Colonic mucosa (tissue), 4 donors: ENCODE data around the gene CDK5R2. TPM values are rescaled to one million over a fixed set of nuclear protein-coding genes. Genes with fewer than 3 reads are reported as not detected.

Source experiments
- DNase-seq: peaks from one replicate; pipeline ENCODE4 v3.0.0-alpha.2; 2020
- H3K27ac ChIP-seq: fragments of 200-600 bp; one replicate; pipeline ENCODE4 v1.8.0; 2021
- H3K27me3 ChIP-seq: fragments of 200-600 bp; one replicate; pipeline ENCODE4 v1.8.0; 2021
- H3K36me3 ChIP-seq: fragments of 200-600 bp; one replicate; pipeline ENCODE4 v1.8.0; 2021
- H3K4me1 ChIP-seq: fragments of 200-600 bp; one replicate; pipeline ENCODE4 v1.8.0; 2021; ENCODE audit warnings: mild to moderate bottlenecking
- H3K4me3 ChIP-seq: fragments of 200-600 bp; one replicate; pipeline ENCODE4 v1.8.0; 2021
- H3K9ac ChIP-seq, 2 donors: one replicate each; pipeline ENCODE4 v1.7.0; 2013; ENCODE audit warnings: control low read depth in 2 of 2, low read depth in 2 of 2, low read length in 2 of 2
- H3K9me3 ChIP-seq: fragments of 200-600 bp; one replicate; pipeline ENCODE4 v1.8.0; 2021
- intact Hi-C: fragments of 100-400 bp; cut with DNase I; formaldehyde crosslinking; loops from one replicate; pipeline ENCODE4 v1.14.1; 2022
- total RNA-seq, 2 donors: library from RNA; stranded (reverse); fragmentation: NEBNext Ultra II Directional in 1 of 2; extraction: Animal tissue kit (Norgen Biotek cat#: 25700) in 1 of 2; gene quantifications; one replicate each; pipeline ENCODE4 v1.2.1, GENCODE V29; 2021
- TF ChIP-seq, protein P1 (sequence below): fragments of 200-600 bp; IDR thresholded peaks from one replicate; pipeline ENCODE4 v1.8.0; 2022; ENCODE audit warnings: antibody characterized with exemption, mild to moderate bottlenecking
- donor health status: healthy.
- donor health status: DM: no; HTN: no; CAD: no.
- donor health status: DM: no; HTN: no; CAD: no.

CDK5R2 gene
- total RNA-seq, 2 donors from 2014 or later = 0.30 to 0.56 TPM

GRCh38 chr2:218962859-218963492 lies 3.5 kb downstream of the CDK5R2 start:
- no peak overlapping the region for H3K27ac ChIP-seq
- intact Hi-C loops = no loop called here
- H3K36me3 ChIP-seq = no peaks in the 10 kb centered on the region
- DNase-seq = peak; percentile 68
- H3K9ac ChIP-seq = no peak overlapping the region
- H3K9me3 ChIP-seq = no peaks in the 10 kb centered on the region
- no peaks in the 10 kb centered on the region for H3K4me1 ChIP-seq
- H3K4me3 ChIP-seq = no peak overlapping the region
- H3K27me3 ChIP-seq = peaks cover 64% of the 10 kb centered on the region
- TF ChIP-seq, protein P1, sequence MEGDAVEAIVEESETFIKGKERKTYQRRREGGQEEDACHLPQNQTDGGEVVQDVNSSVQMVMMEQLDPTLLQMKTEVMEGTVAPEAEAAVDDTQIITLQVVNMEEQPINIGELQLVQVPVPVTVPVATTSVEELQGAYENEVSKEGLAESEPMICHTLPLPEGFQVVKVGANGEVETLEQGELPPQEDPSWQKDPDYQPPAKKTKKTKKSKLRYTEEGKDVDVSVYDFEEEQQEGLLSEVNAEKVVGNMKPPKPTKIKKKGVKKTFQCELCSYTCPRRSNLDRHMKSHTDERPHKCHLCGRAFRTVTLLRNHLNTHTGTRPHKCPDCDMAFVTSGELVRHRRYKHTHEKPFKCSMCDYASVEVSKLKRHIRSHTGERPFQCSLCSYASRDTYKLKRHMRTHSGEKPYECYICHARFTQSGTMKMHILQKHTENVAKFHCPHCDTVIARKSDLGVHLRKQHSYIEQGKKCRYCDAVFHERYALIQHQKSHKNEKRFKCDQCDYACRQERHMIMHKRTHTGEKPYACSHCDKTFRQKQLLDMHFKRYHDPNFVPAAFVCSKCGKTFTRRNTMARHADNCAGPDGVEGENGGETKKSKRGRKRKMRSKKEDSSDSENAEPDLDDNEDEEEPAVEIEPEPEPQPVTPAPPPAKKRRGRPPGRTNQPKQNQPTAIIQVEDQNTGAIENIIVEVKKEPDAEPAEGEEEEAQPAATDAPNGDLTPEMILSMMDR = no peak

- H3K4me3 ChIP-seq = no peak overlapping the region
- DNase-seq = no peak
- no peak overlapping the region for H3K27ac ChIP-seq
- intact Hi-C loops = no loop called here
- H3K4me1 ChIP-seq = no peaks in the 10 kb centered on the region
- peaks cover 59% of the 10 kb centered on the region for H3K27me3 ChIP-seq
- no peaks in the 10 kb centered on the region for H3K9me3 ChIP-seq
- no peaks in the 10 kb centered on the region for H3K36me3 ChIP-seq
- H3K9ac ChIP-seq = no peak overlapping the region
- TF ChIP-seq, protein P1 = no peak
These were observed 4.1 kb downstream of the CDK5R2 start for GRCh38 chr2:218963601-218964000.

DNA sequence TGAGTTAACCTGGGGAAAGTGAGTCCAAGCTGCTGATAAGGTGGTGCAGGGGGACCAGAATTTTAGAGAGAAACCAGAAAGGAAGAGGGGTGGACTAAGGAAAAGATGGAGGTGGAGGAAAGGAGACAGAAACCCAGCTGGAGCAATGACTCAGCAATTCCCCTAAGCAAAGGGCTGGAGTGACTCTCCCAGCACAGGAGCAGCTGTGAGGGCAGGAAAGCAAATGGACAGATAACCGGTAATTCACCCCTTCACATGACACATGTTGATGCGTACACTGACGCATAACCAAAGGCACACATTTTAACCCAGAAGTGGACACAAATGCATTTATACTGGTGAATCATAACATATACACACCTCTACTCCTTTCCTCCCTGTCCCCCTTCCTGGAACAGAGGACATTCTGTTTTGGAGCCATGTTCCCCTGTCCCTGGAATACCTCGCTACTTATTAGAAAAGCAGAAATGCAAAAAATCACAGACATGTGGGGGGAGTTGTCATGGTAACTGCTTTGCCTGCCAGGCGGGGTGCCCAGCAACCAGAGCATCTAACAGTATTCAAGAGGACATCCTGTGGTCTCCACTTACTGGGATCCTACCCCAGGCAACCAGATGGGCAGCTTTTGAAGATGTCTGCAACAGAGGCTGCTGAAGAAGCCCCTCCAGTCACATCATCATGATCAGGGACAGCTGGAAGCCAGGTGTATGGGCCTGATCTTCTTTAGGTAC lies 4.7 kb downstream of the CDK5R2 start:
- H3K9ac ChIP-seq = no peak overlapping the region
- no peak overlapping the region for H3K27ac ChIP-seq
- no peaks in the 10 kb centered on the region for H3K36me3 ChIP-seq
- H3K4me3 ChIP-seq = no peak overlapping the region
- TF ChIP-seq, protein P1 = no peak
- no peaks in the 10 kb centered on the region for H3K9me3 ChIP-seq
- intact Hi-C loops = no loop called here
- H3K27me3 ChIP-seq = peaks cover 56% of the 10 kb centered on the region
- H3K4me1 ChIP-seq = no peaks in the 10 kb centered on the region
- DNase-seq = no peak

DNA sequence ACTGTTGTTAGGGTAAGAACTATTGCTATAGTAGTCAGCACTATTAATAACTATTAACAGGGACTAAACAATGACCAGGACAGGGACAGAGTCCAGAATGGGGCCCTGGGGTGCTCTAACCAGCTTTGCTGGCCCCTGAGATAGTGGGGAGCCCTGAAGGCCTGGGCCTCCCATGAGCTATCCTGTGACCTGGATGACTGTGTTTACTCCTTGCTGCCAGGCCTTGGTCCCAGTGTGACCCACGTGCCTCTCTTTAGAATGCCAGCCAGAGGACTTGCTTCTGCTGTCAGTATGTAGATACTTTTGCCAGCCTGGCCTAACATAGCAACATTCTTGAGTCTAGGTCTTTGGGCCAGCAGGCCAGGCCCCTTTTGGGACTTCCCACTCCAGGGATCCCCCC lies 11.4 kb downstream of the CDK5R2 start:
- H3K27ac ChIP-seq = no peak overlapping the region

DNA sequence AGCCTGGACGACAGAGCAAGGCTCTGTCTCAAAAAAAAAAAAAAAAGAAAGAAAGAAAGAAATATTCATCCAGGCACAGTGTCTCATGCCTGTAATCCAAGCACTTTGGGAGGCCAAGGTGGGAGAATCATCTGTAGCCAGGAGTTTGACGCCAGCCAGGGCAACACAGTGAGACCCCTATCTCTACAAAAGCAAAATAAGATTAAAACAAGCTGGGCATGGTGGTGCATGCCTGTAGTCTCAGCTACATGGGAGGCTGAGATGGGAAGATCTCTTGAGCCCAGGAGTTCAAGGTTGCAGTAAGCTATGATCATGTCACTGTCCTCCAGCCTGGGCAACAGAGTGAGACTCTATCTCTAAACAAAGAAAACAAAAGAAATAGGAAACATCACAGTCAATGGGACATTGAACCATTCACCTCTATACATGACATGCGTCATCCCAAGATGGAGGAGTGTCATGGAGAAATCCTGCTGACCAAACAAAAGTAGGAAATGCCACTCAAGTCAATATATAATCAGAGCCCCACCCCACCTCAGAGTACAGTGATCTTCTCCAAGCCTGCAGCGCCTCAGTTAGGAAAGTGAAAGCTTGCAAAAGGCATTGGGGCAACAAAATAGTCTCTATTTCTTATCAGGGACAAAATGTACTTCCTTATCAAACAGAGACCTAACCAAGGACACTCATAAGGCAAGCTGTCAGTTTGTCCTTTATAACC lies 15.8 kb downstream of the CDK5R2 start:
- intact Hi-C loops = loop anchor here (5.0 kb wide), 1 partner anchor 98 kb away; no protein-coding TSS in a partner anchor
- peak; percentile 59 for DNase-seq
- Histone ChIP-seq H3K36me3 (no peaks in the 10 kb centered on the region), H3K4me1 (no peaks in the 10 kb centered on the region), H3K9ac (no peak overlapping the region), H3K9me3 (no peaks in the 10 kb centered on the region), H3K4me3 (no peak overlapping the region), H3K27me3 (peaks cover 16% of the 10 kb centered on the region), H3K27ac (peak overlapping the region; percentile 24)
- TF ChIP-seq, protein P1 = no peak

More for the DNA sequence above, 11.4 kb downstream of the CDK5R2 start:
- Histone ChIP-seq H3K27me3 (peaks cover 12% of the 10 kb centered on the region), H3K9me3 (no peaks in the 10 kb centered on the region), H3K9ac (no peak overlapping the region), H3K4me3 (no peak overlapping the region), H3K36me3 (no peaks in the 10 kb centered on the region), H3K4me1 (no peaks in the 10 kb centered on the region)
- DNase-seq = no peak
- TF ChIP-seq, protein P1 = no peak
- intact Hi-C loops = no loop called here
